NCI-H146 (cell line): Measurements from ENCODE around the gene KRT8.
A peak's percentile ranks its signal among the peaks of the same experiment; 100 is the strongest.
"Not testable (repeated sequence)": the region's sequence is repeated elsewhere in the genome, so short reads cannot be mapped to it uniquely, and the experiment has no call there.

ENCODE experiments used
- DNase-seq: peaks from one replicate; lab custom pipeline; 2025; lab: John Stamatoyannopoulos, UW

KRT8 gene

DNA sequence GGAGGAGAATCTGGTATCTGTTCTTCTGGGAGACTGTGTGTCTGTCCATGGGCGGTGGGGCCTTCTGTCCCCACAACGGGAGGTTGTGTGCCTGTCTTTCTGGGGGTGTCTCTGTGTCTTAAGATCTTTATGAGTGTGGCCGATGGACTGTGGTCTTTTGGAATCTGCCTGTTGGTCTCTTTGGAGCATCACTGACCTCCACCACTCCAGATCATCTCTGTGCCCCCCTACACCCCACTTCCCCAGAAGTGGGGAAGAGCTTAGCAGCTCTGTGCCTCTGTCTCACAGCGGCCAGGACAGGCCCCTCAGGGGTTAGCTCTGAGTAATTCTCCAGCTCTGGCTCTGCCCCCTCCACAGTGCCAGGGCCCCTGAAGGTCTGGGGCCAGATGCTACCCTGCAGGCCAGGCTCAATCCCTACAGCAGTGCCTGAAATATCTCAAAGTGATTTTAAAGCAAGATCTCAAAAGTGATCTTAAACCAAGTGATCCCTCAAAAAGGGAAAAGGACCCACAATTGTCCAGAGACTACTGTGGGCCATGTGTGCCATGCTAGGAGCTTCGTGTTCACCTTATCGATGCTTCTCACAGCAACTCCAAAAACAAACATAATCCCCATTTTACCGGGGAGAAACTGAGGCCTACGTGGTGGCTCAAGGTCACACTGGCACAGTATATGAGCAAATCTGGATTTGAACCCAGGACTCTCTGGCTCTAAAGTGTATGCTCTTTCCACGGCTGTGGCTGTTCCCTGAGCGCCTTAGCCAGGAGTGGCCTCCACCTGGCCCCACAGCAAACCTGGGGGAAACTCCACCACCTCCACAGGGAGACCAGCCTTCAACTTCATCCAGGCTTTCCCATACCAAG is 30.1 kb downstream of the KRT8 start:
- DNase-seq: no peak

GRCh38 chr12:52873832-52874572 is 30.9 kb downstream of the KRT8 start:
- DNase-seq: peak; percentile 77

- DNase-seq: peak; percentile 75
Observed at GRCh38 chr12:52873513-52873831, 31.4 kb downstream of the KRT8 start.

- peak; percentile 35 for DNase-seq
Observed at GRCh38 chr12:52872644-52873389, 32.1 kb downstream of the KRT8 start.

GRCh38 chr12:52871291-52872039 is 33.4 kb downstream of the KRT8 start:
- no peak for DNase-seq

DNA sequence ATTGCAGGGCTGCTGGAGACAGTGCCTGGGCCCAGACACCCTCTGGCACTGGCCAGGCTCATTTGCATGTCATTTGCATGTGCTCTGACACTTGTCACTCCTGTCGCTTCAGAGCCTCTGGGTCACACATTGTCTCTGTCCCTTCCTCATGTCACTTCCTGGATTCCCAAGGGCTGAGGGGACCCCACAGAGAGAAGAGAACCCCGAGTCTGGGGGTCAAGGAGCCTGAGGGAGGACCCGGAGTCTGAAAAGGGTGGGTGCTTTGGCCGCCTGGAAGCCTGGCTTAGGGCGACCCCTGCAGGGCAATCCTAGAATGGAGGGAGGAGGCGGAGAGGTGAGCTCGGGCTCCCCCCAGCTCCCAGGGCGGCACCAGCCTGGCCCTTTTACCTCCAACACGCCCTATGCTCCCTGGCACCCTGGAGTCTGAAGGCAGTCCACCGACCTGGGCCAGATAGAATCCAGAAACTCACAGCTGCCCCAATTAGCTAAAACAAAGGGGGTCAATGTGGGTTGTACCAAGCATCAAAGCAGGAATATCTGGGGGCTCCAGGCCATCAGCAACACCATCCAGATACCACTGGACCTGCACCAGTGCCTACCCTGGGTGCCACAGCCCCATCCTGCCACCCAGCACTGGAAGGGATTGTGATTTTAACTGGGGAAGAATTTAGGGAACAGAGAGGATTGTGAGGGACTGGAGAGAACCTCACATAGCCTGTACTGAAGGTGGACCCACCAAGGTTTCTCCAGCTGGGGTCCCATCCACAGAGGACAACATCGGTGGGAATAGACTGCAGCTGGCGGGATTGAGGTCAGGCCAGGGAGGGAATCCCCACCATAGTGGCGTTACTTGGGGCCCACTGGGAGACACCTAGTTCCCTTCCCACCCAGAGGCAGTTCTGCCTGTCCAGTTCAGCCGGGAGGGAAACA is 34.2 kb downstream of the KRT8 start:
- peak; percentile 23 for DNase-seq

- DNase-seq: peak; percentile 20
Observed at GRCh38 chr12:52867642-52868041, 37.2 kb downstream of the KRT8 start.

GRCh38 chr12:52867152-52867551 is 37.7 kb downstream of the KRT8 start:
- DNase-seq: no peak

- peak; percentile 76 for DNase-seq
Observed at GRCh38 chr12:52865090-52865944, 39.6 kb downstream of the KRT8 start.

DNA sequence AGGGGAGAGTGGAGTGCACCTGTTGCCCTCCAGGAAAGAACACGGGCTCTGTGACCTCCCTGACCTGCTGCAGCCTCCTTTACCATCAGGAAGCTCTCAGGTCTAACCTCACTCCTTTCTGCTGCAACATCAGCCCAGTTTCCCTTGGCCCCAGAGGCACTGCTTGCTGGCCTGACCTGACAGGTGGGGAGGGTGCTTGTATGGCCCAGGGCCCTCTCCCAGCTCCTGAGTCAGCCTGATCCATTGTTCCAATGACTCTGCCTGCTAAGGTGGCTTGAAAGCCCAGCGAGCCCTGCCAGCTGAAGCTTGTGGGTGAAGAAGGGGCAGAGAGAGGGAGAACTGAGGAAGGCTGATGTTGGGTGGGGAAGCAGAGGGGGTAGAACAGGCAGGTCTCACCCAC is 42.9 kb downstream of the KRT8 start:
- no peak for DNase-seq

GRCh38 chr12:52861511-52861910 is 43.4 kb downstream of the KRT8 start:
- DNase-seq: no peak

DNA sequence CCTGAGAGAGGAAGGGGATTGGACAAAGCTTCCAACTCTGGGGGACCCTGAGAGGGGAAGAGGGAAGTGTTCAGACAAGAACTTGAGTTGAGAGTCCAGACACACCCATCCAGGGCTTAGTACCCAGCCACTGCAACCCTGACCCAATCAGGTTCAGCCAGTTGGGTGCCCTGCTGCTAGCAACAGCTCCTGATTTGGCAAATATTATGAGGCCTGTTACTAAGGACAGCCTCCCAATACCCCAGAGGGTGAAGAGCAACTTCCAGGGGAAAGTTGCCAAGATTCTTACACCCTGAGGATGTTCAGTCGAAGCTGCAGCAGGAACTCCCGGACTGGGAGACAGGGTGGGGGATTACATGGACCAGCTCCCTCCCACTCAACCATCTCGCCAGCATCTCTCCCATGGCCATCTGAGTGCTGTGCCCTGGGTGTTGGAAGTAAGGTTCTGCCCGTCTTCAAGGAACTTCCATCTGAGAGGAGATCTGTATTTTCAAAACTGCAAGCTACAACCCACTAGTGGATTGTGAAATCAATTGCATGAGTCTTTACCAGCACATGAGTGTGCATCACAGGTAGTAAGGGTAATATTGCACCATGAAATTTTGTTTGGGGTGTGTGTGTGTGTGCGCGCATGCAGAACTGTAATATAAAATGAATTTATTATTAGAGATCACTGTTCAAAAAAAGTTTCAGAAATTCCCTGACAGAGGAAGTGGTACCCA is 44.6 kb downstream of the KRT8 start:
- DNase-seq: no peak

GRCh38 chr12:52857500-52857899 is 47.4 kb downstream of the KRT8 start:
- no peak for DNase-seq

DNA sequence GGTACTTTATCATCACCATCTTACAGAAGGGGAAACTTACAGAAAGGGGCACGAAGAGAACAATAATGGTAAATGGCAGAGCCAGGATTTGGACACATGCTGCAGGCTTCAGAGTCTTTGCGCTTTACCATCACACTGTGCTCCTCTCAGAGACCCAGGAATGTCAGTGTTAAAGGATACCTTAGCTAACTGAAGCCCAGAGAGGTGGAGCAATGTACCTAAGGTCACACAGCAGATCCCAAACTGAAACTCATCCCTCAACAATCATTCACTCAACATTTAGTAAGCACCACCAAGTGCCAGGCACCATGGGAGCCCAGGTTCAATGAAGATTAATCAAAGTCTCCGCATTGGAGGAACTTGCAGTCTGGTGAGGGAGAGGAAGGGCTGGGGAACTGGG is 48.1 kb downstream of the KRT8 start:
- DNase-seq: no peak

DNA sequence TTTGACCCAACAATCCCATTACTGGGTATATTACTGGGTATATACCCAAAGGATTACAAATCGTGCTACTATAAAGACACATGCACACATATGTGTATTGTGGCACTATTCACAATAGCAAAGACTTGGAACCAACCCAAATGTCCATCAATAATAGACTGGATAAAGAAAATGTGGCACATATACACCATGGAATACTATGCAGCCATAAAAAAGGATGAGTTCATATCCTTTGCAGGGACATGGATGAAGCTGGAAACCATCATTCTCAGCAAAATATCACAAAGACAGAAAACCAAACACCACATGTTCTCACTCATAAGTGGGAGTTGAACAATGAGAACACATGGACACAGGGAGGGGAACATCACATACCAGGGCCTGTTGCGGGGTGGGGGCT is 48.8 kb downstream of the KRT8 start:
- DNase-seq: not testable (repeated sequence)

DNA sequence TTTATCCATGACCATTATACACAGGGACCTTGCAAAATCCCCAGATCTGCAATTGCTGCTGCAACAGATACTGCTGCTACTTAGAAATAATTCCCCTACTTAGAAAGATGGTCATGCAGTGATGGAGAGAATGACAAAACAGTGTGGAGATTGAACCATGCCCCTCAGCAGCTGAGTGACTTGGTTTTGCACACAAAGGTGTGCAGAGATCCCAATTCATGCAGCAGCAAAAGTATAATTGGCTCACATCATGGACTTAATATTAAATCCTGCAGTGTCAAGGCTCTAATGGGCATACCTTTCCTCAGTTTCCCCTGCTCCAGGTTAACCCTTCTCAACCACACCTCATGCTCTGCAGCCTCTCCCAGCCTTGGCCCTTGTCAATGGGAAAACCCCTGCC is 53.1 kb downstream of the KRT8 start:
- DNase-seq: no peak

- DNase-seq: no peak
Observed at GRCh38 chr12:52850681-52851080, 54.2 kb downstream of the KRT8 start.

DNA sequence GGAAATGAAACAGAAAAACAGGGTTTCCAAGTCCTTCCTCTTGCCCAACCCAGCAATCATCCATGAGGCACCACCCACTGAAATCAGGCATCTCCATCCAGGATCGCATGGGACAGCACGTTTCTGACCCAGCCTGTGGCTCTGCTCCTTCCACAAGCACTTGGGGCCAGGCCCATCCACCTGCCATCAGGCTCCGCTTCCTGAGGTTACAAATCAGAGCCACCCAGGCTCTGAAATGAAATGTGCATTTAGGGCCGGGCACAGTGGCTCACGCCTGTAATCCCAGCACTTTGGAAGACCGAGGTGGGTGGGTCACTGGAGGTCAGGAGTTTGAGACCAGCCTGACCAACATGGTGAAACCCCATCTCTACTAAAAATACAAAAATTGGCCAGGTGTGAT is 55.4 kb downstream of the KRT8 start:
- DNase-seq: no peak

DNA sequence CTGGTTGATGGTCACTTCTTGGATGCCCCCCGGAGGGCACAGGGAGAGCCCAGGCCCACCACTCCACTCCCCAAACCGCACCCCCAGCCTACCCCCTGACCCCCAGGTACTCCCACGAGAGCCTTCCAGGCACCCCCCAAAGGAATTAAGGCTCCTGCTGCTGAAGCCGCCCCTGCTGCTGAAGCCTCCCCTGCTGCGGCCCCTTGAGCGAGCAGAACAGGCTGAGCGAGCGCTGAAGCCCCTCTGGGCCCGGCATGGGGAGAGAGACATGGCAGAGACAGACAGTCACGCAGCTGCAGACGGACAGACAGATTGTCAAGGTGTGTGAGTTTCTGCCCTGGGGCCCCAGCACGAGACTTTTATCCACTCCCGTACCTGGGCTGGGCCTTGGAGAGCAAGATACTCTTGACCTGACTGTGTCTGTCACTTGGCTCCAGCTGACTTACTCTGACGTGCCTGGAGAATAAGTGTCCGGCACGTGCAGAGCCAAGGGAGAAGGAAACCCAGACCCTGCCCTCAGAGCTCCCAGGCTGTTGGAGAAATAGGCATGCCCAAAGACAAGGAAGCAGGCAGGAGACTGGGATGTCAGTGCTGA is 56.1 kb downstream of the KRT8 start, which contains the start of gene KRT78:
KRT78 (minus strand) TSS at position 334 of the 595 bp plus-strand sequence; CDS start at position 270, 64 bp downstream.
- DNase-seq: no peak
